AG09309 (cell line): ENCODE measurements around the gene NPR2.
A peak's percentile ranks its signal among the peaks of the same experiment; 100 is the strongest.

ENCODE experiments used
- DNase-seq: peaks from one replicate; pipeline ENCODE4 v3.0.0-alpha.2; 2010; ENCODE audit warnings: low read depth
- H3K4me3 ChIP-seq: 2 replicates; pipeline ENCODE4 v1.5.1; 2011; ENCODE audit warnings: mild to moderate bottlenecking, low read depth, low read length, moderate library complexity; ENCODE audit not compliant: control insufficient read depth
- TF ChIP-seq, protein P1 (sequence below): IDR thresholded peaks from 2 replicates; pipeline ENCODE4 v1.5.1; 2011; ENCODE audit warnings: mild to moderate bottlenecking, low read depth, low read length, inconsistent platforms; ENCODE audit not compliant: insufficient read depth, control insufficient read depth; ENCODE audit errors: missing control alignments

NPR2 gene

GRCh38 chr9:35748242-35748857 is 43.0 kb upstream of the NPR2 start:
- no peak for DNase-seq
- peak overlapping the region; percentile 99 for H3K4me3 ChIP-seq
- TF ChIP-seq, protein P1, sequence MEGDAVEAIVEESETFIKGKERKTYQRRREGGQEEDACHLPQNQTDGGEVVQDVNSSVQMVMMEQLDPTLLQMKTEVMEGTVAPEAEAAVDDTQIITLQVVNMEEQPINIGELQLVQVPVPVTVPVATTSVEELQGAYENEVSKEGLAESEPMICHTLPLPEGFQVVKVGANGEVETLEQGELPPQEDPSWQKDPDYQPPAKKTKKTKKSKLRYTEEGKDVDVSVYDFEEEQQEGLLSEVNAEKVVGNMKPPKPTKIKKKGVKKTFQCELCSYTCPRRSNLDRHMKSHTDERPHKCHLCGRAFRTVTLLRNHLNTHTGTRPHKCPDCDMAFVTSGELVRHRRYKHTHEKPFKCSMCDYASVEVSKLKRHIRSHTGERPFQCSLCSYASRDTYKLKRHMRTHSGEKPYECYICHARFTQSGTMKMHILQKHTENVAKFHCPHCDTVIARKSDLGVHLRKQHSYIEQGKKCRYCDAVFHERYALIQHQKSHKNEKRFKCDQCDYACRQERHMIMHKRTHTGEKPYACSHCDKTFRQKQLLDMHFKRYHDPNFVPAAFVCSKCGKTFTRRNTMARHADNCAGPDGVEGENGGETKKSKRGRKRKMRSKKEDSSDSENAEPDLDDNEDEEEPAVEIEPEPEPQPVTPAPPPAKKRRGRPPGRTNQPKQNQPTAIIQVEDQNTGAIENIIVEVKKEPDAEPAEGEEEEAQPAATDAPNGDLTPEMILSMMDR: no peak

DNA sequence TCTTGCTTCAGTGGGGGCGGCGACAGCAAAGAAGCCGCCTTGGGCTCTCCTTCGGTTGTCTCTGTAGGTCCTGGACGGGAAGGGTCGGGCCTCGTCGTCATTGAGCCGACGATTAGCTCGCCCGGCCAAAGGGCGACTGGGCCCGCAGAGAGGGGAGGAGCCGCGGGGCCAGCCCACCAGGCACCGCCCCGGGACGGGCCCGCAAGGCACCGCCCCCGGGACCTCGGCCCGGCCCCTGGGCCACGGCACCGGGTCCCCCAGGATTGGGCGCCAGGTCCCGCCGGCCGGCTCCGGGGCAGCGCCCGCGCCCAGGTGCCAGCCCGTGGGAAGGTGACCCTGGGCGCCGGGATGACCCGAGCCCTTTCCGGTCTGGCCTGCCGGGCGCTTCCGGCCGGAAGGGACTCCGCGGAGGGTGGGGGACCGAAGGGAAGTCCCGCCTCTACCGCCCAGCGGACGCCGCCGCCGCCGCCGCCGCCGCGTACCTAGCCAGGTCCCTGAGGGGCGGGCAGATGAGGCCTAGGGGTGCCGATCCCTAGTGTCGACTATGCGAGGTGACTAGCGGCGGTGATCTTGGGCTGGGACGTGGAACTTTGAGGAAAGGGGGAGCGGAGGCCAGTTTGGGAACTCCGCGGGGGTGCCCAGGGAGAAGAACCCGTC is 42.4 kb upstream of the NPR2 start, which contains the start of the genes GBA2 and RGP1:
TSS of gene GBA2 (minus strand) at position 371 of the 657 bp plus-strand sequence. CDS start 524 bp downstream, outside the sequence.
TSS of gene RGP1 (plus strand) at position 430 of the 657 bp plus-strand sequence. CDS start 469 bp downstream, outside the sequence.
- peak within 1 kb of the TSS; percentile 99 for H3K4me3 ChIP-seq
- DNase-seq: no peak
- TF ChIP-seq, protein P1: no peak

- peak overlapping the region; percentile 99 for H3K4me3 ChIP-seq
- TF ChIP-seq, protein P1: no peak
- no peak for DNase-seq
Observed at GRCh38 chr9:35749515-35750255, 41.7 kb upstream of the NPR2 start.

DNA sequence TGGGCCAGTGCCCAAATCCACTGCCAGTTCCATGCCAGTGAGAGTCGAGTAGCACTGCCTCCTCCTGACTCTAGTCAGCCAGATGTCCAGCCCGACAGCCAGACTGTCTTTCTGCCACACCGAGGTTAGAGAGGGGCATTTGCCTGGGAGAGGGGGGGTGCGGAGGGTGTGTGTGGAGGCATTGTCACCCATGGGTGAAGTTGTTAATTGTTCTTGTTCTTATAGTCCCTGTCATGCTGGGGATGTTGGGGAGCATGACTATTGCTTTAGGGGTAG is 41.2 kb upstream of the NPR2 start:
- TF ChIP-seq, protein P1: no peak
- no peak for DNase-seq
- H3K4me3 ChIP-seq: peak overlapping the region; percentile 99

GRCh38 chr9:35753466-35753865 is 37.9 kb upstream of the NPR2 start:
- no peak overlapping the region for H3K4me3 ChIP-seq
- TF ChIP-seq, protein P1: no peak
- DNase-seq: no peak

DNA sequence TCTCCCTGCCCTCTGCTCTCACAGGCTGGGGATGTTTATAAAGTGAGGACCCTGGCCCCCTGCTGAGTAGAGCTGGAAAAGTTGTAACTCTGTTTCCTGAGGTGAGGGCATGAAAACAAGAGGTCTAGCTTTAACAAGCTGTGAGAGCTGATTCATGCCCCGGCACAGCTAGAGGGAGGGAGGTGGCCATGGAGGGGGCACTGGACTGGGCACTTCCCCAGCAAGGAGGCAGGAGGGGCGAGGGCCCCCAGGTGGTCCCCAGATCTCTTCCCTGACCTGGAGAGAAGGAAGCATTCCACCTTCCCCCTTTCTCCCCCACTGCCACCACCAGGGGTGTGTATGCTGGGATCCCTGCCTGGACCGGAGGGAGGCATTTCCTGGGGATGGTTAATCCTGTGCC is 37.1 kb upstream of the NPR2 start, which contains the start of gene MSMP:
TSS of gene MSMP (minus strand) at position 13 of the 400 bp plus-strand sequence. CDS start 147 bp downstream, outside the sequence.
- TF ChIP-seq, protein P1: no peak
- no peak within 1 kb of the TSS for H3K4me3 ChIP-seq
- DNase-seq: no peak
